DMS 273 (cell line): ENCODE data around the gene IGSF5.
A peak's percentile ranks its signal among the peaks of the same experiment; 100 is the strongest.

Experiments
- DNase-seq: peaks from one replicate; lab custom pipeline; 2025; ENCODE audit not compliant: unreplicated experiment; lab: John Stamatoyannopoulos, UW

Gene IGSF5

GRCh38 chr21:39812983-39813382, 68.0 kb downstream of the IGSF5 start:
- no peak for DNase-seq

DNA sequence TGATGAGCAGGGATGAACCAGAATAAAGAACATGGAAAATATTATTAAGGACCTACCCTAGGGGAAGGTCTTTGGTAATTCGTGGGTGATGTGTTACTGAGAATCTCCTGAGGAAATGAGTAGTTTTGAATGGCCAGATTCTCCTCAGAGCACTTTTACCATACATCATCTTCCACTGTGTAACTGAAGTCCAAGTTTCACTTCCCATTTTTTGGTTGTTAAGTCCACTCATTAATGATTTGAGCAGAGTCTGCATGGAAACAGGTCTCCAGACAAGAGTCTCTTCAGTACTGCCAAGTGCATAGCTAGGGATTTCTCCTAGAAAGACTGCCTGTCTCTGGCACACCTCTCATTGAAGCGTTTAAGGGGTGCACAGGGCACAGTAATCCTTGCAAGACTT, 73.6 kb downstream of the IGSF5 start:
- DNase-seq, result no peak

- DNase-seq, result no peak
These were observed 77.1 kb downstream of the IGSF5 start for GRCh38 chr21:39822042-39822441.

DNA sequence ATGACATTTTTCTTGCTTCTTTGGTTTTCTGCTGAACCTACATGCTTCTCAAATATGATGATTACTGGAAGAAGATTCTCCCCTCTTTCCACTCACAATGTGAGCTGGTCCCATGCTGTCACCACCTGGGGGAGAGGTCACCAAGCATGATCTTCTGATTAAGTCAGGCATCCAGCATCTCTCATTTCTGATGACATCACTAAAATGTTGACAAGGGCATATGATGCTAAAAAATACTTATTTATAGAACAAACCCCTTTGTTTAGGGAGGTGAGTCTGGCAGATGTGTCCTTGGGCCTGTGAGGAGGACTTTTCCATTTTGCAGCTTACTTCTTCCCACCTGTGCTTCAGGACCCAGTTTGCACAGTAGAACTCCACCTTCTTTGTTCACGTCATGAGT, 80.3 kb downstream of the IGSF5 start:
- DNase-seq, result no peak

DNA sequence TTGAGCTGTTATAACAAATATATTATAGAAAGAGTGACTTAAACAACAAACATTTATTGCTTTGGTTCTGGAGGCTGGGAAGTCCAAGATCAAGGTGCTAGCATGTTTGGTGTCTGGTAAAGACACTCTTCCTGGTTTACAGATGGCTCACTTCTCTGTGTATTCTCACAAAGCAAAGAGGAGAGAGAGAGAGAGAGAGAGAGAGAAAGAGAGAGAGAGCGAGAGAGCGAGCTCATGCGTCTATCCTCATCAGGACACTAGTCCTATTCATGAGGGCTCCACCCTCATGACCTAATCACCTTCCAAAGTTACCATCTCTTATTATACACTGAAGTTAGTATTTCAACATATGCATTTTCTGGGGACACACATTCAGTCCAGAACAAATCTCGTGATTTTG, 89.6 kb downstream of the IGSF5 start:
- DNase-seq, result no peak

DNA sequence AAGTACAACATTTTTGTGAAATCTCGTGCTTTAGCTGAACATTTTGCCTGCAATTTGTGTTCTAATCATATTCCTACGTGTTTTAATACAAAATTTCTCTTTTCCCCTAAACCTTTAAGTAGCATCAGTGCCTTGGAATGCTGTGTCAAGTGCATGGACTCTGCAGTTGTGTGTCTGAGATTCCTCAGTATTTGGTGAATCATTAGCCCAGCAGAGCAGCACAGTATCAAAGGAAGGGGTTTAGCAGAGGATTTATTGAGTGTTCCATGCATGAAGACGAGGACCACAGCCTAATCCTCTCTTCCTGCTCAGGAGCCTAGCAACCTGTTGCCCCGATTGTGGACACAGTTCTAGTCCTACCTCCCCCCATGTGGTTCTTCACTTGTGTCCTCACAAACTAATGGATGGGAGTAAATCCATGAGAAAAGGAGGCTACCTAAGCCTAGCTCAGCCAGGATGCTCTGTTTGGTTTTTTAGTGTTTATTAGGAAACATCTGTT, 92.9 kb downstream of the IGSF5 start:
- DNase-seq, result no peak

DNA sequence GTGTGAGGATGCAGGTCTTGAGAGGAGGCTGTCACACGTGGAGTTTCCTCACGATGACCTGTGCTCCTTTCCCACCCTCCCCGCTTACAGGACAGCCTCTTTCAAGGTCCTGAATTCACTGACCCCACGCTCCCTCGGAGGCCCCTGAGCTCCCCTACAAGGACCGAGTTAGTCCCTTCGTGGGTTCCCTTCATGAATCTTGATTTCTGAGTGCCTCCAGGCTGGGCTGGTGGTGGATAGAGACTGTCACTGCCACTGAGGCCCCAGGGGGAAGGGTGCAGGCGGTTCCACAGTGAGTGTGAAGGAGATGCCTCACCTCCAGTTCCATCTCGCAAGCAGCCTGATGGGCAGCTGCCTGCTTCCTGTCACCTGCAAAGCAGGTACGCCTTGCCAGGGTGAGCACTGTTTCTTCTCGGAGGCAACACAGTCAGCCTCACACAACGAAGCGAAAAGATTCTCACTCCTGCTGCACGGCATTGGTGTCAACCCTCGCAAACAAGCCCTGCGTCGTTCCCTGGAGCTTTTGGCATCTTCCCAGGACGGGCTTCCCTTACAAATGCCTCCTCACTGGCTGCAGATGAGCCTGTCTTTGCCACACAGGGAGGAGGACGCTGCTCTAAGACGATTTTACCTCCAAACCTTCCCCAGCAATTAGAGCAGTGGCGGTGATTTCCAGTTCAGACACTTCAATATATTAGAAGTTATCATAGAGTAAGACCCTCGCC, 95.6 kb downstream of the IGSF5 start:
- no peak for DNase-seq

DNA sequence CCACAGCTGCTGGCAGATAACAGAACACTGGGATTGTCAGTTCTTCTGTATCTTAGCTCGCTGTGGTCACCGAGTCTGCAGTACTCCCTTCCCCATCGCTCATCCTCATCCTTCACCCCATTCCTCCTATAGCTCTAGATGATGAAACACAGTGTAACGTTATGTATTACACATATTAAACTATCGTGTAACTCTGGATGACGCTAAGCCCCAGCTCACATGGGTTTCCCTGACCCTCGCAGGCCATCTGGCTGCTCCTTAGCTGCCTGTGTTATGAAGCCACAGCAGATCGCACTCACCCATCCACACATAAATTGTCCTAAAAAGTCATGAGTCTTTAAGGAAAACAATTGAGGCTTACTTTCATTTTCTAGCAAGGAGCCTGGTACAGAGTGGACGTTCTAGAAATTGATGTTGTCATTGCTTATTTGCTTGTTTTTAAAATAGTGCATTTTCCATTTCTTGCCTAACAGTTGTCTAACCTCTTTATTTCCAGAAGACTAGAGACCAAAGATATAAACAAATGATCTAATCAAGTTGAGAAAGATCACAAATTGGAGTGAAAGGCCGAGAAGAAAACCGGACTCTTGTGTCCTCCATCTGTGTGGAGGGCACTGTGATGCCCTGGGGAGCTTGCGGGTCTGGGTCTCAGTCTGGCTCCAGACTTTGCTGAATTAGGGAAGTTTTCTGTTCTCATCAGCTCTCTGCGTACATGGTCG, 97.9 kb downstream of the IGSF5 start:
- DNase-seq, result peak; percentile 62

- no peak for DNase-seq
These were observed 98.5 kb downstream of the IGSF5 start for GRCh38 chr21:39843483-39843882.

DNA sequence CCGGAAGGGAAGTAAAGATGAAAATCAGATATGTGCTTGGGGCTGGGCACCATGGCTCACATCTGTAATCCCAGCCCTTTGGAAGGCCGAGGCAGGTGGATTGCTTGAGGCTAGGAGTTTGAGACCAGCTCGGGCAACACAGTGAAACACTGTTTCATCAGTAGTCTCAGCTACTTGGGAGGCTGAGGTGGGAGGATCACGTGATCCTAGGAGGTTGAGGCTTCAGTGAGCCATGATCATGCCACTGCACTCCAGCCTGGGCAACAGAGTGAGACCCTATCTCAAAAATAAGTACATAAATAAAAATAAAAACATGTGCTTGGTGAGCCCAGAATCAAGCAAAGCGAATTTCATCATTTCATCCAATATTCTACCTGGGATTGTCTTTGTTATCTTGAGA, 98.9 kb downstream of the IGSF5 start:
- DNase-seq, result no peak

DNA sequence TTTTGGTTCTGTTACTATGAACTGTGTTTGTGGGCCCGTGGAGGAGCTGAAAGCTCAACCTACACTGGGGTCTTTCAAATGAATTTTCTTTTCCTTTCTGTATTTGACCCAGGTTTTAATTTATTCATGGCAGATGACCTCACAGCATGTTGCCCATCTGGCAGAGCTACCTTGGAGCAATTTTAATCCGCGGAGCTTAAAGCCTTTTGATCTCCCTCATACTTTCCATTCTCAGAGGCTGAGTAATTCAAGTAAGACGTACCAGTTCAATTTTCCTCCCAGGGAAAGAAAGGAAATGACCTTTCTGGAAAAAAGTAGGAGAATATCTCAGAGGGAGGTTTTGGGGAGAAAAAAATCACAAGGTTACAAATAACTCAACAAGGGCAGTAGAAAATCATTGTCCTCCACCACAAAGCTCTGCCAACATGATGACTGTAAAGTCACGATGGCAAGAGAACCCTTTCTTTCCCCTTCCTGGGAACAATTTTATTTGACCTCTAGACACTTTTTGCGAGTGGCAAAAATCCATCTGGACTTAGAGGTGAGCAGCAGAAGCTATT, 100.7 kb downstream of the IGSF5 start:
- DNase-seq, result peak; percentile 90

- DNase-seq, result no peak
These were observed 102.9 kb downstream of the IGSF5 start for GRCh38 chr21:39847877-39848276.

DNA sequence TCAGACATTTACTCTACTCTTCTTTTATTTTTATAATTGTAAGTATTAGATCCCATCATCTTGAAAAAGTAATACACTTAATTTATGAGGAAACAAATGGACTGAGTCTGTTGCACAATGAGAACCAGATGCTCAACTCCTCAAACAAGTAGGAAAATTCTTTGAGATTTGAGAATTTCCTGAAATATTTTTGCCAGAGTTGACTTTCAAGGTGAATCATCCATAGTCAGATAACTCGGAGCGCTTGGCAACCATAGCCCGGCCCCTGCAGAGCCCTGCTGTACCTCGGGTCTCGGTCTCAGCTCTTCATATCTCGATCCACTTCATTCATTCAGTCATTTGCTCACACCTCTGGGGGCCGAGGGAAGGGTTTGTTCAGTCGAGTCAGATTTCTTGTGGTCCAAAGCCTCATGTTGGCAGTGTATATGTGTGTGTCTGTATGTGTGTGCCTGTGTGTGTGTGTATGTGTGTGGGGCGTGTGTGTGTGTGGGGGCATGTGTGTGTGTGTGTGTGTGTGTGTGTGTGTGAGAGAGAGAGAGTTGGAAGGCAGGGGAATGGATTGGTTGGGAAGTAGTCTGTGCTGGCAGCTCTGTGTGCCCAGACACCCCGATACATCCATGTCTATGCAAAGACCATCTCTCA, 104.2 kb downstream of the IGSF5 start:
- no peak for DNase-seq

- peak; percentile 39 for DNase-seq
These were observed 105.3 kb downstream of the IGSF5 start for GRCh38 chr21:39850333-39850732.

DNA sequence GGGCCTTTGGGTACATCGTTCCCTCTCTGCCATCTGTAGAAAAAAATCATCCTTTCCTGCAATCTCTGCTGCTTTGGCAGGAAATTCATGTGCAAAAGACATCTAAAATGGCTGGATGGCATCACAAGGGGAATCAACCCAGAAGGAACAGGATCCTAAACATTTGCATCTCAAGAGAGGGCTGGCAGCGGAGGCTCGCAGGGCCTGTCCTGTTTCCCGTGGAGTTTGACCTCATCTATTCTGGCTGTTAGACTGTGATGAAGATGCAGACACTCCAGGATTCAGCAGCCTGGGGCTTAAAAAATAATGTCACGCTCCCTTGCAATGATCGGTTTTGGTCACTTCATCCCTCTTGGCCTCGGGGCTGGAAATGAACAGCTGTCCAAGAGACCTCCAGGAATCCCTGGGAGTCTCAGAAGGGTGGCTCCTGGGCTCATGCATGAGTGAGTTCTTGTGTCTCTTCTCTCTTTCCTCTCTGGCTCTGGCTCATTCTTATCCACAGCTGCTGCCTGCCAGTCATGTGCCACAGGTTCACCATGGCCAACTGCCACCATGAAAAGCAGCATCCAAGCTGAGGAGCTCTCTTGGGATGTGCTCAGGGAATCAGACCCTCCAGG, 106.1 kb downstream of the IGSF5 start:
- no peak for DNase-seq
